T-helper 1 cell (primary cell): ENCODE measurements around the gene RAB17.
A peak's percentile ranks its signal among the peaks of the same experiment; 100 is the strongest.

Experiments used
- DNase-seq, 5 donors: peaks; one replicate each; pipeline ENCODE4 v3.0.0-alpha.2; 2012 to 2020

The RAB17 gene

DNA sequence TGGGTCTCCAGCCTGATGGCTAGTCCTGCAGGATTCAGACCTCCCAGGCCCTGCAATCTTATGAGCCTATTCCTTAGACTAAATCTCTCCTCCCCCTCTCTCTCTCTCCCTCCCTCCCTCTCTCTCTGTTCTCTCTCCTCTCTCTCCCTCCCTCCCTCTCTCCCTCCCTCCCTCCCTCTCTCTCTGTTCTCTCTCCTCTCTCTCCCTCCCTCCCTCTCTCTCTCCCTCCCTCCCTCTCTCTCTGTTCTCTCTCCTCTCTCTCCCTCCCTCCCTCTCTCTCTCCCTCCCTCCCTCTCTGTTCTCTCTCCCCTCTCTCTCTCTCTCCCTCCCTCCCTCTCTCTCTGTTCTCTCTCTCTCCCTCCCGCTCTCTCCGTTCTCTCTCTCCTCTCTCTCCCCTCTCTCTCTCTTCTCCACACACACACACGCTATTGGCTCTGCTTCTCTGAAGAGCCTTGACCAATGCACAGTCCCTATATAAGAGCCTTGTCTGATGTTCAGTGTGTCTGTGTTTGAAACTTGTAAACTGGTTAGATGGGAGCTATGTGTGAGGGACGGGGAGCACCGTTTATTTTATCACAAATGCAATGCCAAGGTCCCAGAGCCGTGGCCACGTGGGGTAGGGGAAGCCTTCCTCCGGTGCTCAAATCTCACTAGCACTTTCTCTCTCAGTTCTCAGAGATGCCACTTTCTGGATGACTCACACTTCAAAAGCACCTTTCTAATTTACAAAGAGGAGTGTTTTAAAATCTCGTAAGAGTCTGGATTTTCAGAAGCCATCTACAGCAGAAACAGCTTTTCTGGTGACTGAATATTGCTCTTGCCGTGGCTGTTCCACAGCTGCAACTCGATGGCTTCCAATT, 33.5 kb downstream of the RAB17 start:
- DNase-seq: peak in 1 of 5 donors; percentile 61

DNA sequence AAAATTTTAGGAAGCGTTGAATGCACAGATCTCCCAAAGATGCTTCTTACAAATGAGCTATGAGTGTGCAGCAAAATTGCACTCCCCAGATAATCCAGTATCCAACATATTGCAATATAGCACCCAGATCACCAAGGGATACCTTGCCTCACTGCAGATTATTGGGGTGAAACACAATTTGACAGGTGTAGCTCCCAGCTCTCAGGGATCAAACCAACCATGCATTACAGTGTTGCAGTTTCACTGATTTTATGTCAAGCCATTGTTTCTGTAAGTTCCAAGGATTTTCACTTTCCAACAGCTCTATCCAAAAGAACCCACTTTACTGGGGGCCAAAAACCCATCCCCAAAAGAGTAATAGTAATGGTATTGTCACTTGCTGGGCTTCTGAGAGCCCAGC, 35.0 kb downstream of the RAB17 start:
- DNase-seq: no peak

DNA sequence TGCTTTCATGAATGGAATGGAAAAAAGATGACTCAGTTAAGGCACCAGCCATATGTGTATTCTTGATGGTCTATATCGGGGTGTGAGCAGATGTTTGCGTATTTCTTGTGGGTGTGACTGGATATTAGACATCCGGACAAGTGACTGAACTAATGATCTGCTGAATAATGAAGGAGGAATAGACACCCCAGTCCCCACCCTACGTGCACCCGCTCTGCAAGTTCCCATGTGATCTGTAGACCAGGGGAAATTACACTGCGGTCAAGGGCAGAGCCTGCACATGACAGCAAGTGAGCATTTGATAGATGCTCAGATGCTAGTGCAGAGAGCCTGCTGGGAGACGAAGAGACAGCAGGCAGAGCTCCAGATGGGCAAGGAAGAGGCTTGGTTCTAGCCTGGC, 36.6 kb downstream of the RAB17 start:
- no peak for DNase-seq

DNA sequence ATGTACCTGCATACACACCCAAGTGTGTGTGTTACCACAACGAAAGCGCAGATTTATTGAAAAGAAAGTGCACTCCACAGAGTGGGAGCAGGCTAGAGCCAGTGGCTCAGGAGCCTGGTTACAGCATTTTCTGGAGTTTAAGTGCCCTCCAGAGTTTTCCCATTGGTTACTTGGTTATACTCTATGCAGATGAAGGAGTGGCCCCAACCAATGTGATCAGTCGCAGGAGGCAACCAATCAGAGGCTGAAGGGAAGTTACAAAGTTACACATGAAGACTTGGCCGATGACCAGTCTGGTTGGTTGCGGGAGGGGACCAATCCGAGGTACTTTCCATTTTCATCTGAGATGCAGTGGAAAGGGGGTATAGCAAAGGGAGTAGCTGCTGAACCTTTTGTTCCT, 37.6 kb downstream of the RAB17 start:
- no peak for DNase-seq

- no peak for DNase-seq
Observed at GRCh38 chr2:237551071-237551574, 39.4 kb downstream of the RAB17 start.

GRCh38 chr2:237549643-237550415, 40.7 kb downstream of the RAB17 start:
- DNase-seq: no peak

- no peak for DNase-seq
Observed at GRCh38 chr2:237549216-237549615, 41.3 kb downstream of the RAB17 start.

- DNase-seq: no peak
Observed at GRCh38 chr2:237547841-237548416, 42.6 kb downstream of the RAB17 start.

DNA sequence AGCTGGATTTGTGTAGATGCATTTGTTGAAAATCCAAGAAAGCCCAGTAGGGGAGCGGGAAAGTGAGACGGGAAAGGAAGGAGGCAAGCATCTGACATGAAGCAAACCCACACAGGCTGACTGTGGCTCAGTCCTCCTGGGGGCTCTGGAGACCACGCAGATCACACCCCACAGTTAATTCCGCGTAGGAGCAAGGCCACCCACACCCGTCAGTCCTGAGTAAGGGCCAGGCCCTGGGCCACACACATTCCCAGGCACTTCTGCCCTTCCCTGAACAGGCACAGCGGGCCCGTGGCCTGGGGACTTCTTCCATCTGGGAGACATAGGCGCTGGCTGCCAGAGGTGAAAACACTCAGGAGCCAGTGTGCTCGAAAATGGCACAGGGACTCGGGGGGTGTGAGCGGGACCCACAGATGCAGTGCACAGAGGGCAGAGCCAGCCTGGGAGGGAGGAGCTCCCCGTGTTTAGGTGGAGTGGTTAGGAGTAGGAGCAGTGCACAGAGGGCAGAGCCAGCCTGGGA, 43.6 kb downstream of the RAB17 start:
- no peak for DNase-seq

DNA sequence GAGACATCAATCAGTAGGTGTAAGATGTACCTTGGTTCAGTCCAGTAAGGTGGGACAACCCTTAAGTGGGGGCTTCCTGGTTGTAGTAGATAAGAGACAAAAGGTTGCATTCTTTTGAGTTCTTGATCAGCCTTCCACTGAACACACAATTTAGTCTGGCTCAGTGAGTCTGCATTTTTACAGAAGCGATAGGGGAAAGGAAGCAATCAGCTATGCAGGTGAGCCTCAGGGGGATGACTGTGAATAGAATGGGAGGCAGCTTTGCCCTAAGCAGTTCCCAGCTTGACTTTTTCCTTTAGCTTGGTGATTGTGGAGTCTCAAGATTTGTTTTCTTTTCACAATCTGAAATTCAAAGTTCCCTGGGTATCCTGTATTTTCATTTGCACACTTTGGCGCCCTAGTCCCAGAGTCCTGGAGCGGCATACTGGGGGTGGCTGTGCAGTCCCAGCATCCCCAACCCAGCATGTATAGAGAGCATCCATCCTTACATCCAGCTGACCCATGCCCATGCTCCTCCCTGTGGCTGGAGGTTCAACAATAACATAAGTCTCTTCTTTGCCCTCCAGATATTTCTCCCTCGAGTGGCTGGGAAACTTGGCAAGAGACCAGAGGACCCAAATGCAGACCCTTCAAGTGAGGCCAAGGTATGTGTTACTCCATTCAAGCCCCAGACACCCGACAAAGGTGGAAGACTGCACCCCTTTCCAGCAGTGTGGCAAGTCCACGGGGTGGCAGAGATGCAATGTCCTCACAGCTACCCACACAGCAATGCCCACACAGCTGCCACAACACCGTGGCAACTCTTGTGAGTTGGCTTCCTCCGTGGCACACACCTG, 44.3 kb downstream of the RAB17 start:
- no peak for DNase-seq

- no peak for DNase-seq
Observed at GRCh38 chr2:237542001-237542704, 48.4 kb downstream of the RAB17 start.

- DNase-seq: no peak
Observed at GRCh38 chr2:237541243-237541642, 49.3 kb downstream of the RAB17 start.

- DNase-seq: no peak
Observed at GRCh38 chr2:237540823-237541222, 49.7 kb downstream of the RAB17 start.

- DNase-seq: no peak
Observed at GRCh38 chr2:237540223-237540775, 50.2 kb downstream of the RAB17 start.

GRCh38 chr2:237539681-237540080, 50.9 kb downstream of the RAB17 start:
- DNase-seq: no peak

DNA sequence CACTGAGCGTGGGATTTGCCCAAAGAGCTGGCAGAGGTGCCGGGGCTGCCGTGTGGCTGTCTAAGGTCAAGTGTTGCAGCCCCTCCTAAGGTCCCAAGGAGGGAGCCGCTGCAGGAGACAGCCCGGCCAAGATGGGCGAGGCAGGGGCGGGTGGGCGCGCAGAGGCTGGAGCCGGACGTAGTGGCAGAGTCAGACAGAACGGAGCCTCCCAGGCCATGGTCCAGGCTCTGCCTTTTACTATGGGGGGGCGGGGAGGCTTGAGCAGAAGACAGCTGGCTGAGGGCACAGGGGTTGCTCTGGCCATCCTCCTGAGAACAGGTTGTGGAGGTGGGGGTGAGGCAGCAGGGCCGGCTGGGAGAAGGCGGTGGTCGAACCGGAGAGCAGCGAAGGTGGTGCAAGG, 51.6 kb downstream of the RAB17 start:
- no peak for DNase-seq

GRCh38 chr2:237538001-237538720, 52.4 kb downstream of the RAB17 start:
- no peak for DNase-seq

GRCh38 chr2:237536617-237537016, 53.9 kb downstream of the RAB17 start:
- DNase-seq: no peak

- no peak for DNase-seq
Observed at GRCh38 chr2:237536083-237536415, 54.5 kb downstream of the RAB17 start.

GRCh38 chr2:237535385-237536082, 55.0 kb downstream of the RAB17 start:
- DNase-seq: no peak
